SK-N-MC (cell line): ENCODE results near the gene TFPI2.

Experiments used
- EZH2 ChIP-seq: fragments of 200-600 bp; sonication (generic); IDR thresholded peaks from one replicate; pipeline ENCODE4 v1.6.1; 2017; ENCODE audit warnings: antibody characterized with exemption
- POLR2AphosphoS5 ChIP-seq: IDR thresholded peaks from 2 replicates; pipeline ENCODE4 v1.6.1; 2012; ENCODE audit warnings: mild to moderate bottlenecking, low read depth, low read length, borderline replicate concordance

DNA sequence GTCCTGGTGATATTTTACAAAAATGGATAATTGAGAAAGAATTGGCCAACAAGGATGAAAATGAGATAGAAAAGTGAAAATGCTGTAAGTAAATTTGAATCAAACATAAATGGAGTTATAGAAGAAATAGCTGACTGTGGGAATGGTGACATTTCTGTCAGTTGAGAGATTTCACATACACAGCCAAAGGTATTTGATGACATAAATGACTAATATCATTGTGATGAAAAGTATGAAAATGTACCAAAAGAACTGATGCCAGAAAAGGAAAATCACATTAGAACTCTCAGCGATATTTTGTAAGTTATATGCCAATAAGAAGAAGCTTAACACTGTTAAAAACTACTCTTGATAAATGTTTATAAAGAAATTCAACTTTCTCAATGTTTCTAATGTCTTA, 54.9 kb downstream of the TFPI2 start:
- TF ChIP-seq POLR2AphosphoS5 (no peak), EZH2 (no peak)
